Myocyte (in vitro differentiated cells): ENCODE measurements around the gene NFS1. TPM values are rescaled to one million over a fixed set of nuclear protein-coding genes. Genes with fewer than 3 reads are reported as not detected.
A peak's percentile ranks its signal among the peaks of the same experiment; 100 is the strongest.
"Not testable (repeated sequence)": the region's sequence is repeated elsewhere in the genome, so short reads cannot be mapped to it uniquely, and the experiment has no call there.

Experiments
- DNase-seq: peaks from one replicate; pipeline ENCODE4 v3.0.0-alpha.2; 2012; ENCODE audit warnings: low read depth
- total RNA-seq: library from RNA; depleted of rRNA; stranded (reverse); fragments of >200 nt; gene quantifications from 2 replicates; pipeline ENCODE4 v1.2.3, GENCODE V29; 2014

NFS1 gene
- total RNA-seq, 1 donor from 2014 or later: 37.1 TPM

DNA sequence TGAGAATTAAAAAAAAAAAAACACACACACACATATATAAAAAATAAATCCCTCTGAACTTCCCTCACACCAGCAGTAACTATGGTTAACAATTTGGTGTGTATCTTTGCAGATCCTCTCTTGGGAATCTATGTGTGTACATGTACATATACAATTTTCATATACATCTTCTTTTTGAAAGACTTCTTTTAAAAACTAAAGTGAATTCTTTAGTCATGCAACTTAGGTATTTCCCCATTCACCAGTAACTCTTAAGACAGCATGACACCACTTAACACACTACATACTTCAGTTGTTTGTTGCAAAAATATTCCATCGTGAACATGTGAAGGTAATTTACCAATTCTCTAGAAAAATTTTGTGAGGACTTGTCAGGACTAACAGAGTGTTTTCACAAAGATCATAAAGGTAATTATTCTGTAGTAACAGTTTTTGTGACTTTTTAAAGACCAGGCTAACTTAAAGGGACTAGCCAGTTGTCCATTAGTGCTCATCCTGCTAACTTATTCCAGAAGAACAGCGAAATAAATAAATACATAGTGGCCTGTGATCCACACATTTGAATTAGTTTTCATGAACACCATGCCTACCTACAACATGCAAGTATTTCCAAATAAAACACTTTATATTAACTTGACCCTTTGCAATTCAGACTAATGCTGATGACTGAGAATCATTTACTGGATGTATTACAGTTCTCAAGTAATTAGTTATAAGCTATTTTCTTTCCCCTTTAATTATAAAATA, 30.9 kb upstream of the NFS1 start:
- DNase-seq: no peak

DNA sequence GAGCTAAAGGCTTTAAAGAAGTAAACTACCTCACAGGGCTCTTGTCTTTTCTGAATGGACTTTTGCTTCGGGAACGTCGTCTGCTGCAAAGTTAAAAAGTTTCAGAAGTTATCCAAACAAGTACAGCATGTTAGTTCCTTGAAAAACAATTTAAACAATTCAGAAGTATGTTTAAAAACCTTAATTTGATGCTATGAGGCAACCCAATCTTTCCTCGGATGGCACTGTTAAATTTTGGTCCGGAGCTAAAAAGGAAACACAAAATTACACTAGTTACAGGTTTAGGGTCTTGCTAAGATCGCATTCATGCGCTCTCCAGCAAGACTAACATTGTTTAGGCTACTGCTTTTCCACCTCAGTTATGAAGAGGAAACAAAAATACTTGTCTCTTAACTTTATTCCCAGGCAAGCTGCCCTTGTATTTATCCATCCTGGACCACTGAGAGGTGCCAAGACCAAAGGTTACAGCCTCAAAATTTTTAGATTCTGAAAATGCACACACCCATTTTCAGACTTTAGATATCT, 30.2 kb upstream of the NFS1 start:
- DNase-seq: no peak

DNA sequence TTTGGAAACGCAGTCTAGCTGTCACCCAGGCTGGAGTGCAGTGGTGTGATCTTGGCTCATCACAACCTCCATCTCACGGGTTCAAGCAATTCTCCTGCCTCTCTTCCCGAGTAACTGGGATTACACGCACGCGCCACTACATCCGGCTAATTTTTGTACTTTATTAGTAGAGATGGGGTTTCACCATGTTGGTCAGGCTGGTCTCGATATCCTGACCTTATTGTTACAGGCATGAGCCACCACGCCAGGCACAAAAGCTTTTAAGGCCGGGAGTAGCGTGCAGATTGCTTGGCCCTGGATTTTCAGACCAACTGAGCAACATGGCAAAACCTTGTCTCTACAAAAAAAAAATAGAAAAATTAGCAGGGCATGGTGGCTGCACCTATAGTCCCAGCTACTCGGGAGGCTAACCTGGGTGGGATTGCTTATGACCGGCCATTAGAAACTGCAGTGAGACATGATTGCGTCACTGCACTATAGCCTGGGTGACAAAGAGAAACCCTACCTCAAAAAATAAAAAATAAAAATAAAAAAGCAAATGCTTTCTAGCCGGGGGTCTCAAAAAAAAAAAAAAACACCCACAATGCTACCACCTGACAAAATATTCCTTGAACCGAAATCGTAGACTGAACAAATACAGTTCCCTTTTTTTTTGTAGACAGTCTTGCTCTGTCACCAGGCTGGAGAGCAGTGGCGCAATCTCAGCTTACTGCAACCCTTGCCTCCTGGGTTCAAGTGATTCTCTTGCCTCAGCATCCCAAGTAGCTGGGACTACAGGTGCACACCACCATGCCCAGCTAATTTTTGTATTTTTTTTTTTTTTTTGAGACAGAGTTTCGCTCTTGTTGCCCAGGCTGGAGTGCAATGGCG, 27.9 kb upstream of the NFS1 start:
- DNase-seq: no peak

DNA sequence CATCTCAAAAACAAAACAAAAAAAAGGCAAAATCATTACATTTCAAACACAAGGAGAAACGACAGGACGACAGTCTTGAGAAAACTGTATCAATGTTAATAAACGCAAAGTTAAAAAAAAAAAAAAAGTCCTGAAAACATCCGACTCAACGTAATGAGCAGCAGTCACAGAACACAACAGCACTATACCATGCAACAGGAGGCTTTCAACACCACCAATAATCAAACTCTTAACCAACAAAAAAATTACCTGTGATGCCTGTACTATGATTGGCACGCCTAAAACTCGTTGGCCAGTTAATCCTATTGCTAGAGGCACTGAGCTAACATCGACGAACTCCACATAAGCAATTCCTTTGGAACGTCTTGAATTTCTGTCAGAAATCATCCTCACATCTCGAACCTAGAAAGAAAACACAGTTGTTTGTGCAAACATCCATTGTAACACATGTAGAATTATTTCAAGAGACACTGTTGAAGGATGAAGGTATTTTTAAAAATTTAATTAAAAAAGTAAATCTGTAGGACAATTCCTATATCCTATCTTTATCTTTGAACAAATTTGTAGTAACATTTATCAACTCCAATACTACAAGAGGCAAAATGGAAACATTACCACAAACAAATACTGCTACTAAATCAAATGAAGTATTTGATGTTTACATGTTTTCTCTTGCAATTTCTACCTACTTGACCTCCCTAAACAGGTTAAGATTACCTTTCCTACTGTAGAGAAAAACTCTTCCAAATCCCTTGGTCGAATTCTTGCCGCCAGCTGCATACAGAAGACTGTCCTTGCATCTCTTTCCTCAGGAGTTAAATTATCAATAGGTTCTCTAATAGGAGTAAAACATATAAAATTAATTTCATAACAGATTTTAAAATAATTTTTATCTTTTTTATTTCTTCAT, 25.4 kb upstream of the NFS1 start:
- DNase-seq: no peak

DNA sequence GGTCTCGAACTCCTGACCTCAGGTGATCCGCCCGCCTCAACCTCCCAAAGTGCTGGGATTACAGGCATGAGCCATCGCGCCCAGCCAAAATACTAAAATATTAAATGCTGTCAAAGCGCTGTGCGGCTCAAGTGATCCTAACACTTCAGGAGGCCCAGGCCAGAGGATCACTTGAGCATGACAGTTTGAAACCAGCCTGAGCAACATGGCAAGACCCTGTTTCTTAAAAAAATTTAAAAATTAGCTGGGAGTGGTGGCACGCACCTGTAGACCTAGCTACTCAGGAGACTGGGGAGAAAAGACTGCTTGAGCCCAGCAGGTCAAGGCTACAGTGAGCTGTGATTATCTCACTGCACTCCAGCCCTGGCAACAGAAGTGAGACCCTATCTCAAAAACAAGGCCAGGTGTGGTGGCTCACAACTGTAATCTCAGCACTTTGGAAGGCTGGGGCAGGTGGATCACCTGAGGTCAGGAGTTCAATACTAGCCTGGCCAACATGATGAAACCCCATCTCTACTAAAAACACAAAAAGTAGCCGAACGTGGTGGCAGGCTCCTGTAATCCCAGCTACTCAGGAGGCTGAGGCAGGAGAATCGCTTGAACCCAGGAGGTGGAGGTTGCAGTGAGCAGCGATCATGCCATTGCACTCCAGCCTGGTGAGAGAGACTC, 24.6 kb upstream of the NFS1 start:
- not testable (repeated sequence) for DNase-seq

DNA sequence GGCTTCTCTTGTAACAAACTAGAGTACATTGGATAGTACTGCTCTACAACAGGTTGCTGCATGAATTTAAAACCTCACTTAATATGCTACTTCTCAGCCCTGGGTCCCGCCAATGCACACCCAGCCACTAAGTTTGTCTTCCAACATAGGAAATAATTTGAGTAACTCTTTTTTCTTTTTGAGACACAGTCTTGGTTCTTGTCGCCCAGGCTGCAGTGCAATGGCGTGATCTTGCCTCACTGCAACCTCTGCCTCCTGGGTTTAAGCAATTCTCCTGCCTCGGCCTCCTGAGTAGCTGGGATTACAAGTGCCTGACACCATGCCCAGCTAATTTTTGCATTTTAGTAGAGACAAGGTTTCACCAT, 24.1 kb upstream of the NFS1 start:
- not testable (repeated sequence) for DNase-seq

DNA sequence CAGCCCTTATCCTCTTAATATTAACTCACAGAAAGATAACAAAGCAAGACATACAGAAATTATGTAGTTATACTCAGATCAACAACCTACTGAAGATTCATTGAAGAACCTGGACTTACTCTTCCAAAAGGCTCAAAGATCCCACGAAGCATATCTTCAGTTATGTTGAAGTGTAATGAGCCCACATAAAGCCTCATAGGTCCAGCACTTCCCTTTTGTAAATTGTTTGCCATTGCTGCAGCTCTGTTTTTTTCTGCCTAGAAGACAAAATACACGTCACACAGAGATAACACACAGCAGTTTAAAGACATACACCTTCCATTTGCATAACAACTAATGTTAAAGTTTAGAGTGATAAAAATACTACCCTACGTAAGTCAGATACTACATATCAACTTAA, 22.5 kb upstream of the NFS1 start:
- no peak for DNase-seq

DNA sequence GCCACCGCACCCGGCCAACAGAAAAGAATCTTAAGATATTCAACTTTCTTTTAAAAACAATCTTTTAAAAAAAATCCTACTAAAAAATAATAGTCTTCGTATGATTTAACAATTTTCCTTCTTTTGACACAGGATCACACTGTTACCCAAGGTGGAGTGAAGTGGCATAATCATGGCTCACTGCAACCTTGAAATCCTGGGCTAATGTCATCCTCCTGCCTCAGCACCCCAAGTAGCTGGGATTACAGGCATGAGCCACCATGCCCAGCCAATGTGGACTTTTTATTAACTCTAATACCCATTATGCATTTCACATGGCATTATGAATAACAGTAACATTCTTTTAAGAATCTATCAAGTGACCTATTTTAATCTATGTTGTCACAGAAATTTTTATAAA, 22.1 kb upstream of the NFS1 start:
- no peak for DNase-seq

DNA sequence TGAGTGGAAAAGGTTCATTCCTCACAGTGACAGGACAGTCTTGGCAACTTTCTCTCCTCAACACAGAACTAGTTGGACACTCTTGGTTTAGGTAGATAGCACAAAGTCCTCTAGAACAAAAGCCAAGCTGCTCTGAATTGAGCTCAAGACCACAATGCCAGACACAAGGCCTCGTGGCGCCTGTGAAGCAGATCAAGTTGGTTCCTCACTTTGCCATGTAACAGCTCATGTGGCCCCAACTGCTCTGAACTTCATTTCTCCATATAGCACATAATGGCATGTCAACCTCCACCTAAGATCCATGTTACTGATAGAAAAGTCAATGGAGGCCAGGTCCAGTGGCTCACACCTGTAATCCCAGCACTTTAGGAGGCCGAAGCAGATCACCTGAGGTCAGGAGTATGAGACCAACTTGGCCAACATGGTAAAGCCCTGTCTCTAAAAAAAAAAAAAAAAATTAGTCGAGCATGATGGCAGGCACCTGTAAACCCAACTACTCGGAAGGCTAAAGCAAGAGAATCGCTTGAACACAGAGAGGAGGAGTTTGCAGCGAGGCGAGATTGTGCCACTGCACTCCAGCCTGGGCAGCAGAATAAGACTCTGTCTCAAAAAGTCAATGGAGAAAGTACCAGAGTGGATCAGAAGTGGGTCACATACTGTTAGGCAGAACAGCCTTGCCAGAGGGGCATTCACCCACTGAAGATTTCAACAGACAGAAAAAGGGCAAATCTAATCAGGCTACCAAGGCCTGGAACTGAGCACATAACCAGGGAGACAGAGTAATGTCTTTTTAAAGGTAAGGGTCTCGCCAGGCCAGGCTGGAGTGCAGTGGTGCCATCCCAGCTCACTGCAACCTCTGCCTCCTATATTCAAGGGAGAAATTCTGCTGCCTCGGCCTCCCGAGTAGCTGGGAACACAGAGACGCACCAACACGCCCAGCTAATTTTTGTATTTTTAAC, 21.3 kb upstream of the NFS1 start:
- DNase-seq: no peak

DNA sequence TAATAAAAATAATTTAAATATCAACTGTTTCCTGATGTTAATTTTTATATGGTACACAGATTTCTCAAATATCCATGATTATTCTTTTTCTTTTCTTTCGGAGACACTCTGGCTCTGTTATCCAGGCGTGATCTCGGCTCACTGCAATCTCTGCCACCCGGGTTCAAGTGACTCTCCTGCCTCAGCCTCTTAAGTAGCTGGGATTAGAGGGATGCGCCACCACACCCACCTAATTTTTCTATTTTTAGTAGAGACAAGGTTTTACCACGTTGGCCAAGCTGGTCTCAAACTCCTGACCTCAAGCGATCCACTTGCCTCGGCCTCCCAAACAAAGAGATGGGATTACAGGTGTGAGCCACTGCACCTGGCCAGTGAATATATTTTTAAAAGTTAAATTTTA, 20.6 kb upstream of the NFS1 start:
- DNase-seq: no peak

DNA sequence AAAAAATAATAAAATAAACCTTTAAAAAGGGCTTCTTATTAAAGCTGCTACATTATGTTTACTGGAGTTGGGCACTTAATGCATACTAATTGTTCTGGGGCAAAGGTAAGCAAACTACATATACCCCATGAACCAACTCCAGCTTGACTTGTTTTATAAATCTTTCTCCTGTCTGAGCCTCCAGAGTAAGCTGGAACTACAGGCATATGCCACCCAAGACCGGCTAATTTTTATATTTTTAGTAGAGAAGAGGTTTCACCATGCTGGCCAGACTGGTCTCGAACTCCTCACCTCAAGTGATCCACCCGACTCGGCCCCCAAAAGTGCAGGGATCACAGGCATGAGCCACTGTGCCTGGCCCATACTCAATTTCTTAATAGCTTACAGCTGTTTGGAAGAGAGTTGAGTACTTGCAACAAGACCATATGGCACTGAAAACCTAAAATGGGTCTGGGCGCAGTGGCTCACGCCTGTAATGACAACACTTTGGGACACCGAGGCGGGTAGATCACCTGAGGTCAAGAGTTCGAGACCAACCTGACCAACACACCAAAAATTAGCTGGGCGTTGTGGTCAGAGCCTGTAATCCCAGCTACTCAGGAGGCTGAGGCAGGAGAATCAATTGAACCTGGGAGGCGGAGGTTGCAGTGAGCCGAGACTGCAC, 20.0 kb upstream of the NFS1 start:
- DNase-seq: no peak

DNA sequence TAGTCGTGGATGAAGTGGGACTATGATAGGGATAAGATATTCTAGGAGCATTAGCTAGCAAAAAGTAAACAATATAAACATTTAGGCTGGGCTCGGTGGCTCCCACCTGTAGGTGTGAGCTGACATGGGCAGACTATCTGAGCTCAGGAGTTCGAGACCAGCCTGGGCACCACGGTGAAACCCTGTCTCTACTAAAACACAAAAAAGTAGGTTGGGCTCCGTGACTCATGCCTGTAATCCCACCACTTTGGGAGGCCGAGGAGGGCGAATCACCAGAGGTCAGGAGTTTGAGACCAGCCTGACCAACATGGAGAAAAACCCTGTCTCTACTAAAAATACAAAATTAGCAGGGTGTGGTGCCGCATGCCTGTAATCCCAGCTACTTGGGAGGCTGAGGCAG, 19.2 kb upstream of the NFS1 start:
- peak; percentile 23 for DNase-seq

DNA sequence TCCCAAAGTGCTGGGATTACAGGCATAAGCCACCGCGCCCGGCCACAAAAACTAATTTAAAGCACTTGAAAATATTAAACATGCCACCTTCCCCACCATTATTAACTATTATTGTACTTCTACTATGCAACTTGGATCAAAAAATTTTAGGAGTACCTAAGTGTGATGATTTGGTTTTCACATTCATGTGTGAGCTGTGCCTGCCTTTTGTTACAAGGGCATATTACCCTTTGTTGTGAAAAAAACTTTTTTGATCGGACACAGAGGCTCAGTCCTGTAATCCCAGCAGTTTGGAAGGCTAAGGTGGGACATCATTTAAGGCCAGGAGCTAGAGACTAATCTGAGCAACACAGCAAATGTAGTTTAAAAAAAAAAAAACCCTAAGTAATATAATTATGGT, 17.2 kb upstream of the NFS1 start:
- no peak for DNase-seq

DNA sequence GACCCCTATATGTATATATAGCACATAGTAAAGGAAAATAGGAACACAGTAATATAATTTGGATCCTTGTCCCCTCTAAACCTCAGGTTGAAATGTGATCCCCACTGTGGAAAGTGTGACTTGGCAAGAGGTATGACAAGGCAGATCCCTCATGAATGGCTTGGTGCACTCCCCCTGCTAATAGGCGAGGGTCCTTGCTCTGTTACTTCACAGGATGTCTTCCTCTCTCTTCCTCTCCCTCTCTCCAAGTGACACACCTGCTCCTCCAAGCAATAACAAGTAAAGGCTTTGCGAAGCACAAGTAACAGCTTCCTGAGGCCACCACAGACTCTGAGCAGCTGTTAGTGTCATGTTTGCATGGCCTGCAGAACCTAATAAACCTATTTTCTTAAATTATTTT, 16.5 kb upstream of the NFS1 start:
- DNase-seq: peak; percentile 28

DNA sequence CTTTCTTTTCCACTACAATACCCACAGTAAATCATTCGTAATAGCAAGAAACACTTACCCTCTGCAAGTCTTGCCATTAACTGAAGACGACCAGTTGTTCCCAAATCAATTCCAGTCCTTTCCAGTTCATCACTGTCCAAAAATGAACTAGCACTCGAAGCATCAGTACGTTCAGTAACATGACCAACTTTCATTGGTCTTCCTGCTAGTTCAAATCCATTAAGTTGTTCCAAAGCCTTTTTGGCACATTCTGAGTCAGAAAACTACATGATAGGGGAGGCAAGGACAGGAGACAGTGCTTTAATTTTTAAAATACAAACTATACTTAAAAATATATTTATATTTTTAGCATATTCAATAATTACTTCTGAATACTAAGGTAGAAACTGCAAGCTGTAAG, 15.0 kb upstream of the NFS1 start:
- peak; percentile 17 for DNase-seq

DNA sequence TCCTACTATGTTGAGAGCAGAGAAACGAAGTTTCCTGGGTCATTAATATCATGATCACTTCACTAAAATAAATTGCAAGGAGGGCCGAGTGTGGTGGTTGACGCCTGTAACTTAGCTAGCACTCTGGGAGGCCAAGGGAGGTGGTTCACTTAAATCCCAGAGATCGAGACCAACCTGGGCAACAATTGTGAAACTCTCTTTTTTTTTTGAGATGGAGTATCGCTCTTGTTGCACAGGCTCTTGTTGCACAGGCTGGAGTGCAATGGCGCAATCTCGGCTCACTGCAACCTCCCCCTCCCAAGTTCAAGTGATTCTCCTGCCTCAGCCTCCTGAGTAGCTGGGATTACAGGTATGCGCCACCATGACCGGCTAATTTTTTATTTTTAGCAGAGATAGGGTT, 14.0 kb upstream of the NFS1 start:
- DNase-seq: not testable (repeated sequence)

DNA sequence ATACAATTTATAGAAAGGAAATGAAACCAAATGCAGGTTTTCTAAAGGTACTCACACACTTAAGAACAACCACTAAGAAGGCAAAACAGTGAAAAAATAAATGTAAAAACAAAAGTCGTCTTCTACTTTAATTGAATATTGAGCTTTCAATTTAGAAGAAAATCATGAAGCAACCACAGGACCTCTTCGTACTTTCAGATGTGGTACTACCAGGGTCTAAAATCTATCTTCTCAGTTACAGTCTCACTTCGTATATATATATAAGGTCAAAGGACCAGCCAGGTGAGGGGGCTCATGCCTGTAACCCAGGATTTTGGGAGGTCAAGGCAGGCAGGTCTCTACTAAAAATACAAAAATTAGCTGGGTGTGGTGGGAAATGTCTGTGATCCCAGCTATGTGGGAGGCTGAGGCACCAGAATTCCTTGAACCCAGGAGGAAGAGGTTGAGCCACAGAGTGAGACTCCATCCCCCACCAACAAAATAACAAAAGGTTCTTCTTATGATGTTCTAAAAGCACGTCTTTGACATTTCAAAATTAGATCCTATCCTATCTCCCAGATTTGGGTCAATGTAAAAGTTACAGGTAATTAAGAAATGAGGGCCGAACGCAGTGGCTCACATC, 12.5 kb upstream of the NFS1 start:
- DNase-seq: no peak

DNA sequence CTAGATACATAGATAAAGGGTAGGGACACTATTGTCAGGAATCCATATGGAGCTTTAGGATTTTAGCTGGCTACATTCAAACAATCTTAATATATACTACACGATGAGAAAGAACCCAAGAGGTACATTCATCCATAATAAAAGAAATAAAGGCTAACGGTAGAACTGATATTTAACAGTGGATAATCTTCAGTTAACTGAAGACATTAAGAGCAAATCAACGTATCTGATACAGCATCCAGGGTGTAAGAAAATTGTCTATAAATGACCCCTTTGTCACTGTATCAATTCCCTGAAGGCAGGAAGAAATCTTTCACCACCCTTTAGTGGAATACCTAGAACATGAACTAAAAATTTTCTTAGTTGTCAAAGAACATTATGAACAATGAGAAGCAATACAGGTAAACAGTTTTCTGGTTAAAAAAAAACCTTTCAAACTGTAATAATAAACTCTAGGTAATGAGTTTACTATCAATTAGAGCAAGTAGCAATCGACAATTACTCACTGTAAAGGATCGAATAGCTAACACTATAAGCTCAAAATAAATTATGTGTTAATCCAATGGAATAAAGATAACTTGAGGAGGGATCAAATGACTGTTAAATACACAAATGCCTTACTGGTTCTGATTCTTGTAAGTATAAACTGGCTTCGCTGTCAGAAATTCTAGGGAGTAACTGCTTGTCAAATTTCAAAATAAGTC, 11.9 kb upstream of the NFS1 start:
- no peak for DNase-seq
